PC-3 (cell line): ENCODE measurements around the gene ANKRD23.

ENCODE experiments used
- CTCF ChIP-seq: fragments of 300-600 bp; sonication (generic); conservative IDR thresholded peaks from 2 replicates; pipeline ENCODE4 v1.5.1; 2017; ENCODE audit warnings: antibody characterized with exemption, low read depth, mild to moderate bottlenecking, low read length
- EZH2phosphoT487 ChIP-seq: fragments of 300-600 bp; sonication (generic); IDR thresholded peaks from 2 replicates; pipeline ENCODE4 v1.6.1; 2018; ENCODE audit warnings: mild to moderate bottlenecking, antibody characterized with exemption, low read length, borderline replicate concordance

- TF ChIP-seq CTCF (no peak), EZH2phosphoT487 (no peak)
Measured at GRCh38 chr2:96872591-96873349, 28.9 kb upstream of the ANKRD23 start.
